ENCODE data around the gene RBM15B. TPM values are rescaled to one million over a fixed set of nuclear protein-coding genes. Genes with fewer than 3 reads are reported as not detected.

RBM15B gene
- total RNA-seq, 8 experiments from 2014 or later = 16.0 to 45.2 (median 25.9) TPM

- Histone ChIP-seq H3K4me3 (no peak overlapping the region), H3K4me1 (replicated peaks in 1 of 2) (no peaks in the 10 kb centered on the region), H3K27ac (no peak overlapping the region)
- 74 to 100% (median 92%) methylated on average over 1 to 7 of the region's 8 CpGs; no CpG with 5 or more reads in 1 of the 10 experiments for WGBS, 10 experiments
- in situ Hi-C loops (cut with MboI; ENCODE audit: low pct_unique_long_range_greater_than_20kb in 2 of 9, low sequenced_read_pairs in 9 of 9, unreplicated experiment in 9 of 9) = no loop called here
- no peak for ATAC-seq (replicated peaks in 6 of 8)
Observed at GRCh38 chr3:51436998-51437639, 46.0 kb downstream of the RBM15B start.

DNA sequence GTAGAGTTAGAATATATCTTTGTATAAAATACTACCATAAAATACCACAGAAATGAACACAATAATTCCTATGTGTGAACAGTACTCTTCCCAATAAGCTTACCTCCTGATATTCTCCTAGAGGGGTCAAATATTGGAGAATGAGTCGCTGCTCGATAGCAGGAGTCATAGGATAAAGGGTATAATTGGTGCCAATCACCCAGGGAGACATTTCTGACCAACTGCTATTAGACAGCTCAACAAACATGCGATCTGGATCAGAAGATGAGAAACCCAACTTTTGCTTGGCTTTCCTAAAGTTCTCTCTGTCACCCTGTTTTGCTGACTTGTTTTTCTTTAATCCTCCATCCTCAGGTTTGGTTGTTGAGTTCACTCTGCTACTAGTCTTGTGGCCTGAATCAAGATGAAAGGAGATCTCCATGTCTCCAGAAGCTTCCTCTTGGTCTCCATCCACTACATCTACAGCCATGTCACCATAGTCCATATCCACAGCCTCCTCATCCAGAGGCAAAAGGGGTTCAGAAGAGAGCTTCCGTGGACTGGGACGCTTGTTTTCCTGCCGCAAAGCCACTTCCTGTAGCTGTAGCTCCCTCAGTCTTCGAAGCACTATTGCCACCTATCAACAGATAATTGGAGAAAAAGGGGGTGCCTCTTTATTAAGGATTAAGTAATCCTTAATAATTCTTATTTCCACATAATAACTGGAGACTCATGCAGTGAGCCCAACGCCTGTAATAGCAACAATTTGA lies 50.4 kb downstream of the RBM15B start:
- in situ Hi-C loops (cut with MboI; ENCODE audit: low pct_unique_long_range_greater_than_20kb in 2 of 9, low sequenced_read_pairs in 9 of 9, unreplicated experiment in 9 of 9) = no loop called here
- 77 to 100% (median 94%) methylated on average over 2 to 8 of the region's 8 CpGs; no CpG with 5 or more reads in 2 of the 10 experiments for WGBS, 10 experiments
- Histone ChIP-seq H3K4me1 (replicated peaks in 1 of 2) (no peaks in the 10 kb centered on the region), H3K4me3 (no peak overlapping the region), H3K27ac (no peak overlapping the region)
- ATAC-seq (replicated peaks in 6 of 8) = no peak

DNA sequence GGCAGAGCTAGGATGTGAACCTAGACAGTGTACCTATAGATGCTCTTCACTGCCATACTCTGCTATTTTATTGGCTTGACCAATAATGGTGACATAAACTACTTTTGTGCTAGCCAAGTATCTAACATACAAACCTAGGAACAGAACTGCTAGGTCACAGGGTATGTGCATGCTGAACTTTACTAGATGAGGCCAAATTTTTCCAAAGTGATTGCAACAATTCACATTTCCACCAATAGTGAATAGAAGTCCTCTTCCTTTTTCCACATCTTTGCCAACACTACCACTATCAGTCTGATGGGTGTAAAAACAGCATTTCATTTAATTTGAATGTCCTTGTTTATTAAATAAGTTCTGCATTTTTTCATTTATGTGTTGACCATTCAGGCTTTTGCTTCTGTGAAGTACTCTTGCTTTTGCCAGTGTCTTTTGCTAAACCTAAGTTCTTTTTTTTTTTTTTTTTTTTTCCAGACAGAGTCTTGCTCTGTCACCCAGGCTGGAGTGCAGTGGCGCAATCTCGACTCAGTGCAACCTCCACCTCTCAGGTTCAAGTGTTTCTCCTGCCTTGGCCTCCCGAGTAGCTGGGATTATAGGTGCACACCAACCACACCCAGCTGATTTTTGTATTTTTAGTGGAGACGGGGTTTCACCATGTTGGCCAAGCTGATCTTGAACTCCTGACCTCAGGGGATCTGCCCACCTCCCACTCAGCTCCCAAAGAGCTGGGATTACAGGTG lies 54.6 kb downstream of the RBM15B start:
- WGBS, 10 experiments = 80 to 100% (median 93%) methylated on average over 1 to 4 of the region's 4 CpGs; no CpG with 5 or more reads in 4 of the 10 experiments
- in situ Hi-C loops (cut with MboI; ENCODE audit: low pct_unique_long_range_greater_than_20kb in 2 of 9, low sequenced_read_pairs in 9 of 9, unreplicated experiment in 9 of 9) = no loop called here
- Histone ChIP-seq H3K4me1 (replicated peaks in 1 of 2) (no peaks in the 10 kb centered on the region), H3K27ac (no peak overlapping the region), H3K4me3 (no peak overlapping the region)
- ATAC-seq (replicated peaks in 6 of 8) = no peak

Other genes with a start within 250 kb of the RBM15B start
- gene MANF, start 6.0 kb upstream of the RBM15B start, total RNA-seq = 100 to 1,000 TPM in 4 of 8 experiments, 10 to 100 TPM in 4; 59.2 to 121 (median 99.0) TPM
- gene DCAF1, start 108.7 kb downstream of the RBM15B start, total RNA-seq = 10 to 100 TPM; 12.0 to 24.1 (median 16.0) TPM
- gene RAD54L2, start 147.4 kb downstream of the RBM15B start, total RNA-seq = 10 to 100 TPM in 7 of 8 experiments, 1 to 10 TPM in 1; 9.9 to 30.4 (median 23.1) TPM